Retinal pigment epithelial cell (primary cell): ENCODE data around the gene REXO4.

Source experiments
- DNase-seq: peaks from one replicate; pipeline ENCODE4 v3.0.0-alpha.2; 2010; ENCODE audit warnings: low read depth
- H3K4me3 ChIP-seq: 2 replicates; pipeline ENCODE4 v1.5.1; 2011; ENCODE audit warnings: mild to moderate bottlenecking, low read length, control low read depth, moderate library complexity
- TF ChIP-seq, protein P1 (sequence below): conservative IDR thresholded peaks from 2 replicates; pipeline ENCODE4 v1.5.1; 2011; ENCODE audit warnings: low read depth, low read length, control low read depth, inconsistent platforms

Gene REXO4

GRCh38 chr9:133375116-133375723 is 42.6 kb downstream of the REXO4 start:
- no peak for DNase-seq
- H3K4me3 ChIP-seq, result peak overlapping the region; percentile 98
- TF ChIP-seq, protein P1, sequence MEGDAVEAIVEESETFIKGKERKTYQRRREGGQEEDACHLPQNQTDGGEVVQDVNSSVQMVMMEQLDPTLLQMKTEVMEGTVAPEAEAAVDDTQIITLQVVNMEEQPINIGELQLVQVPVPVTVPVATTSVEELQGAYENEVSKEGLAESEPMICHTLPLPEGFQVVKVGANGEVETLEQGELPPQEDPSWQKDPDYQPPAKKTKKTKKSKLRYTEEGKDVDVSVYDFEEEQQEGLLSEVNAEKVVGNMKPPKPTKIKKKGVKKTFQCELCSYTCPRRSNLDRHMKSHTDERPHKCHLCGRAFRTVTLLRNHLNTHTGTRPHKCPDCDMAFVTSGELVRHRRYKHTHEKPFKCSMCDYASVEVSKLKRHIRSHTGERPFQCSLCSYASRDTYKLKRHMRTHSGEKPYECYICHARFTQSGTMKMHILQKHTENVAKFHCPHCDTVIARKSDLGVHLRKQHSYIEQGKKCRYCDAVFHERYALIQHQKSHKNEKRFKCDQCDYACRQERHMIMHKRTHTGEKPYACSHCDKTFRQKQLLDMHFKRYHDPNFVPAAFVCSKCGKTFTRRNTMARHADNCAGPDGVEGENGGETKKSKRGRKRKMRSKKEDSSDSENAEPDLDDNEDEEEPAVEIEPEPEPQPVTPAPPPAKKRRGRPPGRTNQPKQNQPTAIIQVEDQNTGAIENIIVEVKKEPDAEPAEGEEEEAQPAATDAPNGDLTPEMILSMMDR, result no peak

DNA sequence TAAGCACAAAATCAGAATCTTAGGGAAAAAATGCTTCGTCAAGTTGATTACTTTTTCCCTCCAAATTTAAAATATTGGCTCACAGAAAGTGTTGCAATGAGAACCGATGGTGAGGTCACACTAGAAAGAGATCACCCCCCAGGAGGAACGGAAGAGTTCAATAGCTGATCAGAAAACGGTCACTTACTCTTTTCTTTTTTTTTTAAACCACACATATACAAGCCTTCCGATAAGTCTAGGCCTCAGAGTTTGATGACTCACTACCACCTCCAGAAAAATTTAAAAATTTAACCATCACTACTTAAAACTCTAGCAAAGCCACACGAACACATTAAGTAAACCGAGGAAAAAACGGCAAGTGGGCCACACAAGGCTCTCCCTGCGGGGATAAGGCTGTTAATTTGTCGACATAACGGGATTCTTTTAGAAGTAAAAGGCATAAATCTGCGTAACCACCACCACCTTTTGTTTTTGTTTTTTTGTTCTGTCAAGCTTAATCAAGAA is 43.1 kb downstream of the REXO4 start:
- TF ChIP-seq, protein P1, result no peak
- DNase-seq, result no peak
- peak overlapping the region; percentile 98 for H3K4me3 ChIP-seq

GRCh38 chr9:133372144-133372543 is 45.7 kb downstream of the REXO4 start:
- DNase-seq, result no peak
- TF ChIP-seq, protein P1, result no peak
- no peak overlapping the region for H3K4me3 ChIP-seq

DNA sequence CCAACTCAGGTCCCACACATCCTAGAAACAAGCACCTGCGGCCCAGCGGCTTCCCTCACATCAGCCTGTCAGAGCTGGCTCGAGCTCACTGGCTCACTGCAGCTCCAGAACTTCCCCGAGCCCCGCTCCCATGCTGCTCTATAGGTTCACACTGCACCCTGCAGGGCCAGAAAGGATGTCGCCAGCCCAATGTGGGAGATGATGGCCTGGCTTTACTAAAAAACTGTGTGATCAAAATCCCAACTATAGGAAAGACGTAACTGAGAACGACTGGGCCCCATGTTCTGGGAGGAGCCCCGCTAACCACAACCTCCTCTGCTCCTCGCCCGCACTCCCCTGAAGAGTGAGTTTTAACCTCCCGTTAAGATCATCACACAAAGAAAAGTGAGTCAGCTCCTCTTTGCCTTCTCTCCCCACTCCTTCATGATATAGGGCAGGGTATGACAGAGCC is 46.5 kb downstream of the REXO4 start:
- H3K4me3 ChIP-seq, result no peak overlapping the region
- TF ChIP-seq, protein P1, result no peak
- no peak for DNase-seq

DNA sequence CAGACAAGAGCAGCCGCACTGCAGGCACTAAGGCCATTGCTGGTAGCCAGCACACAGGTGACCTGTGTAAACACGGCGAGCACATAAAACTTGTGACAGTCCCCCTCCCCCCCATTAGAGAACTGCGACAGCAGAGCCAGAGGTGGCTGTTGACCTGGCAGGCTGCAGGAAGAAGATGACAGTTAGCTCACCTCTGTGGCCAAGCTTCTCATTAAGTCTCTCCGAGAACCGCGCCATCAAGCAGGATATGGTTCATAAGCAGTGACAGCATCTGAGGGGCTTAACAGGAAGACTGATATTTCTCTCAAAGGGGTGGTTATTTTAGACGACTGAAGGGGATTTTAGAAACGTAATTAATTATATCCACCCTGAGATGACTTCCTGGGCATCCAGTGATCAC is 47.1 kb downstream of the REXO4 start:
- DNase-seq, result no peak
- TF ChIP-seq, protein P1, result no peak
- H3K4me3 ChIP-seq, result no peak overlapping the region

GRCh38 chr9:133369933-133370332 is 47.9 kb downstream of the REXO4 start:
- TF ChIP-seq, protein P1, result no peak
- H3K4me3 ChIP-seq, result no peak overlapping the region
- no peak for DNase-seq

DNA sequence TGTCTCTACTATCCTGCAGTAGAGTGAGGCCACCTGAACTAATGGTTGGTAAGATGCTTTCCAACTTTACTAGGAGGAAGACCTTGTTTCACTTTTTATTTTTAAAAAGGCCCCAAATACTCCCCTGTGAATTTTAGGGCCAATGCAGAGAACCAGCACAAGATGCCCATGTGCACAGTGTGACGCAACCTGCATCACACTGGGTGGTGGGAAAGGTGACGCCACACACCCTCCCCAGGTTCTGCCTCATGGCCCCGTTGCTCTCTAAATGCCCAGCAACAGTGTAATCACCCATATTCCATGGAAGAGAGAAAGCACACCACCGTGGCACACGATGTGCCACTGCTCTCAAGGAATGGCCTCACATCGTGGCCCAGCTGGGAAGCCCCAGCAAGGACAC is 48.4 kb downstream of the REXO4 start:
- H3K4me3 ChIP-seq, result no peak overlapping the region
- no peak for DNase-seq
- TF ChIP-seq, protein P1, result no peak
